ENCODE data around the gene COL4A2. TPM values are rescaled to one million over a fixed set of nuclear protein-coding genes. Genes with fewer than 3 reads are reported as not detected.

The COL4A2 gene
- total RNA-seq, 2 experiments from 2014 or later: not detected

- no peak overlapping the region for H3K4me3 Mint-ChIP-seq
- POLR2A ChIA-PET: interaction anchor here (0.6 to 1.2 kb wide), 2 partner anchors 40 to 106 kb away, joined by 3 read pairs; partner anchors contain the start of gene RAB20
These were observed 148.9 kb downstream of the COL4A2 start for GRCh38 chr13:110455941-110456340.

DNA sequence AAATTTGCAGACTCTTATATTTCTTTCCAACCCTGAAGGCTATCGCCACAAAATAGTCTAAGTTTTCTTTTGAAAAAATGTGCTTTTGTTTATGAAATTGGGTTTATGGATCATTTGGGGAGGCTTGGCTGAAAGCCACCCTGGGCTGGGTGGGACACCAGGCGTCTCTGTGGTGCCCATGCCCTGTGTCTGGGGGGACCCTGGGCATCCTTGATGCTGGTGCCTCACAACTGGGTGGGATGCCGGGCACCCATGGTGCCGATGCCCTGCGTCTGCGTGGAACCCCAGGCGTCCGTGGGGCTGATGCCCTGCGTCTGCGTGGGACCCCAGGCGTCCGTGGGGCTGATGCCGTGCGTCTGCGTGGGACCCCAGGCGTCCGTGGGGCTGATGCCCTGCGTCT lies 149.5 kb downstream of the COL4A2 start:
- Mint-ChIP-seq H3K36me3 (ENCODE audit: low read depth) (no peaks in the 10 kb centered on the region), H3K27ac (no peak overlapping the region), H3K4me1 (peaks cover 4% of the 10 kb centered on the region), H3K4me3 (no peak overlapping the region), H3K9me3 (no peaks in the 10 kb centered on the region), H3K27me3 (peaks cover 11% of the 10 kb centered on the region)
- ChIA-PET CTCF (interaction anchor here (0.7 to 1.4 kb wide), 3 partner anchors 15 to 362 kb away, joined by 3 to 4 read pairs (median 4); no protein-coding TSS in a partner anchor), POLR2A (no interaction called here)
- no peak for DNase-seq

More at GRCh38 chr13:110455941-110456340, 148.9 kb downstream of the COL4A2 start:
- CTCF ChIA-PET: interaction anchor here (0.7 to 1.4 kb wide), 5 partner anchors 15 to 611 kb away, joined by 3 to 4 read pairs (median 4); no protein-coding TSS in a partner anchor
- Mint-ChIP-seq H3K9me3 (no peaks in the 10 kb centered on the region), H3K27ac (peak overlapping the region; percentile 3), H3K36me3 (ENCODE audit: low read depth) (no peaks in the 10 kb centered on the region), H3K27me3 (peaks cover 13% of the 10 kb centered on the region), H3K4me1 (peaks cover 4% of the 10 kb centered on the region)
- DNase-seq: peak; percentile 73

GRCh38 chr13:110457361-110457760 lies 150.3 kb downstream of the COL4A2 start:
- ChIA-PET CTCF (no interaction called here), POLR2A (no interaction called here)
- H3K9me3 Mint-ChIP-seq: no peaks in the 10 kb centered on the region
- peaks cover 11% of the 10 kb centered on the region for H3K27me3 Mint-ChIP-seq
- no peak overlapping the region for H3K4me3 Mint-ChIP-seq
- no peak overlapping the region for H3K27ac Mint-ChIP-seq
- no peak for DNase-seq
- no peaks in the 10 kb centered on the region for H3K36me3 Mint-ChIP-seq (ENCODE audit: low read depth)
- peaks cover 4% of the 10 kb centered on the region for H3K4me1 Mint-ChIP-seq

DNA sequence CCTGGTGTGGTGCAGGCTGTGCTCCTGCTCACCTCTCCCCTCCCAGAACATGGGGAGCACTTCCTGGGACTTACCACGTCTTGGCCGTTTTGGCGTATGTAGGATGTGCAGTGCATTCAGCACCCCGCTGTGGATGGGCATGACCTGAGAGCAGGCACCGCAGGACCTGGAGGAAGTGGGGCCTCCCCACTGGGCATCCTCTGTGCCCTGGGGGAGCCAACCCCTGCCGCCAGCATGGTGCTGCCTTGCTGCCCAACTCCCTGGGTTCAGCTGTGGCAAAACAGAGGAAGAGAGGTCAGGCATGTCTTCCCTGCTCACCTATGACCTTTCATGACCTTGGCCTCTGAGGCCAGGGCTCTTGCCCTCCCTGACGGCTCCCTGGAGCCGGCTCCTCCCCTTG lies 150.9 kb downstream of the COL4A2 start:
- Mint-ChIP-seq H3K4me3 (no peak overlapping the region), H3K36me3 (ENCODE audit: low read depth) (no peaks in the 10 kb centered on the region), H3K4me1 (peaks cover 4% of the 10 kb centered on the region), H3K27me3 (peaks cover 11% of the 10 kb centered on the region), H3K27ac (no peak overlapping the region), H3K9me3 (no peaks in the 10 kb centered on the region)
- POLR2A ChIA-PET: interaction anchor here (0.6 kb wide), 1 partner anchor 457 kb away, joined by 3 read pairs; no protein-coding TSS in a partner anchor
- CTCF ChIA-PET: no interaction called here
- no peak for DNase-seq

DNA sequence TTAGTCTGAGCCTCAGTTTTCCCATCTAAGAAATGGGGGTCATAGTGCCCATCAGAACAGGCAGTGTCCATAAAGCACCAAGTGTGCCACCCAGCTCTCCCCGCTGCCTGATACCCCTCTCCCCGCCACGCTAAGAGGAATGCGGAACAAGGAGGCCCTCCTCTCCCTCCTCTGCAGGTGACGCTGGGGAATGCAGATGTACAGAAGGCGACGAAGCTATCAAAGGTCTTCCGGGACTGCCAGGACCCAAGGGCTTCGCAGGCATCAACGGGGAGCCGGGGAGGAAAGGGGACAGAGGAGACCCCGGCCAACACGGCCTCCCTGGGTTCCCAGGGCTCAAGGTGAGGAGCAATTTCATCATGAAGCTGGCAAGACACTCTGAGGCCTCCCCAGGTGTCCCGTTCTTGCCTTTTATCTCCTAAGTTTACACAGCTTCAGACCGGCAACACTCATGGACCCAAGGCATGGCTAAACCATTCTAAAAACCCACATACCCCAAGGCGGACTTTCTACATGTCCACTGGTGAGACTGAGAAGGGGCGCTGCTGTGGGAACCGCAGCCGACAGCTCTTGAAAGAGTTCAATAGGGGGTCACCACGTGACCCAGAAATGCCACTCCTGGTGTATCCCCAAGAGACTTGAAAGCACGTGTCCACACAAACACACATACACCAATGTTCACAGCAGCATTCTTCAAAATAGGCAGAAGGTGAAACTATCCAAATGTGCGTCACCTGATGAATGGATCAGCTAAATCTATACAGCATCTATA lies 151.7 kb downstream of the COL4A2 start:
- Mint-ChIP-seq H3K27ac (no peak overlapping the region), H3K4me1 (peaks cover 4% of the 10 kb centered on the region), H3K27me3 (peaks cover 11% of the 10 kb centered on the region), H3K36me3 (ENCODE audit: low read depth) (no peaks in the 10 kb centered on the region), H3K4me3 (no peak overlapping the region), H3K9me3 (no peaks in the 10 kb centered on the region)
- POLR2A ChIA-PET: interaction anchor here (0.6 kb wide), 1 partner anchor 456 kb away, joined by 3 read pairs; no protein-coding TSS in a partner anchor
- DNase-seq: no peak
- CTCF ChIA-PET: interaction anchor here (0.5 kb wide), 1 partner anchor 820 kb away, joined by 3 read pairs; no protein-coding TSS in a partner anchor

DNA sequence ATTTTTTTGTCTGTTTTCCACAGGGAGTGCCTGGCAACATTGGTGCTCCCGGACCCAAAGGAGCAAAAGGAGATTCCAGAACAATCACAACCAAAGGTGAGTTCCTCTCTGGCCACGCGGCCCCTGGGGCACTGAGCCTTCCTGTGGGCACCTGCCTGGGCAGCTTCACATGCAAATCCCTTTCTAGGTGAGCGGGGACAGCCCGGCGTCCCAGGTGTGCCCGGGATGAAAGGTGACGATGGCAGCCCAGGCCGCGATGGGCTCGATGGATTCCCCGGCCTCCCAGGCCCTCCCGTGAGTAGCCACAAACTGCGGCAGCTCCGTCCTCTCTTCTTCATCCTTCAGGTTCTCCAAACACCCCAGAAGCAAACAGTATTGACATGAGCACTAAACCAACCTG lies 155.0 kb downstream of the COL4A2 start:
- Mint-ChIP-seq H3K27ac (no peak overlapping the region), H3K9me3 (no peaks in the 10 kb centered on the region), H3K4me3 (no peak overlapping the region), H3K4me1 (peaks cover 4% of the 10 kb centered on the region), H3K27me3 (peaks cover 6% of the 10 kb centered on the region), H3K36me3 (ENCODE audit: low read depth) (no peaks in the 10 kb centered on the region)
- ChIA-PET POLR2A (no interaction called here), CTCF (no interaction called here)
- no peak for DNase-seq

DNA sequence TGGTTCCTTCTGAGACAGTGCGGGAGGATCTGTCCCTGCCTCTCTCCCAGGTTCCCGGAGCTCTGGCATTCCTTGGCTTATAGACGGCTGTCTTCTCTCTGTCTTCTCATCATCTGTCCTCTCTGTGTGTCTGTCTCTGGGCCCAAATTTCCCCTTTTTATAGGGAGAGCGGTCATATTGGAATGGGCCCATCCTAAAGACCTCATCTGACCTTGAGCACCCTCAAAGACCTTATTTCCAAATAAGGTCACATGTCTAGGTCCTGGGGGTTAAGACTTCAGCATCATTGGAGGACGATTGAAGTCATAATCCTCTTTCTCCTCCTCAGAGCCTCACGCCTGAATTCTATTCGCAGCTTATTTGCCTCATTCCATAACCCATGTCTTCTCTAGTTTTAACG lies 156.1 kb downstream of the COL4A2 start:
- H3K27me3 Mint-ChIP-seq: peaks cover 4% of the 10 kb centered on the region
- ChIA-PET CTCF (no interaction called here), POLR2A (no interaction called here)
- H3K27ac Mint-ChIP-seq: no peak overlapping the region
- H3K9me3 Mint-ChIP-seq: no peaks in the 10 kb centered on the region
- no peaks in the 10 kb centered on the region for H3K36me3 Mint-ChIP-seq (ENCODE audit: low read depth)
- H3K4me1 Mint-ChIP-seq: peaks cover 4% of the 10 kb centered on the region
- no peak overlapping the region for H3K4me3 Mint-ChIP-seq
- DNase-seq: no peak

GRCh38 chr13:110463871-110464510 lies 156.9 kb downstream of the COL4A2 start:
- POLR2A ChIA-PET: no interaction called here
- DNase-seq: no peak
- peaks cover 2% of the 10 kb centered on the region for H3K27me3 Mint-ChIP-seq
- H3K36me3 Mint-ChIP-seq (ENCODE audit: low read depth): no peaks in the 10 kb centered on the region
- no peak overlapping the region for H3K4me3 Mint-ChIP-seq
- peaks cover 4% of the 10 kb centered on the region for H3K4me1 Mint-ChIP-seq
- no peak overlapping the region for H3K27ac Mint-ChIP-seq
- no peaks in the 10 kb centered on the region for H3K9me3 Mint-ChIP-seq
- CTCF ChIA-PET: interaction anchor here (0.7 kb wide), 1 partner anchor 859 kb away, joined by 3 read pairs; no protein-coding TSS in a partner anchor

DNA sequence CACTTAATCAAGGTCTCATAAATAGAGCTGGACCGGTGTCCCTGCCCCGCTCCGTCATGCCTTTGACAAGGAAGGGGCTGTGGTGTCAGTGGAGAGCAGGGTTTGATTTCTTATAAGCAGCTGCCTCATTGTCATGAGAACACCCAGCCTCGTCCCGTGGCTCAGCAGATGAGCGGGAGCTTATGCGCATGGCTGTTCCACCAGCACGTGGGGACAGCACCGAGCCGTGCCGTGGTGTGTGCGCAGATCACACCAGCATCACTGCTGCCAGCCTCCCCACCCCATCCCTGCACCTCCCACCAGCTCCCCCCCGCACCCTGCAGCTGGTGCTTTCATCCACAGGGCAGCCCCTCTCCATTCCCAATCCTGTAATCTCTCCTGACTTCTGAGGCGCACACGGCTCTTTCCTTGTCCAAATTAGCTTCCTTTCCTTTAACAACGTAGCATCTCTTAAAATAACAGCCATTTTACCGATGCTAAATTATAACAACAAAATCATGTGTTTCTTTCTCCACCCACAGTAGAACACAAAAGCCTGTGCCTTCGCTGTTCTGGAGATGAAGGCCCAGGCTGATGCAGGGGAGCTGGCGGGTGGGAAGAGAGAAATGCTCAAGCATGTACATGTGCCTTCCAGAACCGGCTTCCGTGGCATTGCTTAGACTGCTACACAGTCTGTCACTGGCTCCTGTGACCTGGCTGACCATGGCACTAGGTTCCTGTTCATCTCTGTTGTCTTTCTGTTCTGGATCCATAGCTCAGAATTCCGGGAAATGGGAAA lies 157.7 kb downstream of the COL4A2 start:
- Mint-ChIP-seq H3K27me3 (peaks cover 2% of the 10 kb centered on the region), H3K36me3 (ENCODE audit: low read depth) (no peaks in the 10 kb centered on the region), H3K9me3 (no peaks in the 10 kb centered on the region), H3K27ac (peak overlapping the region; percentile 10), H3K4me3 (no peak overlapping the region), H3K4me1 (peaks cover 4% of the 10 kb centered on the region)
- CTCF ChIA-PET: interaction anchor here (0.7 to 0.8 kb wide), 2 partner anchors 30 to 858 kb away, joined by 3 read pairs; no protein-coding TSS in a partner anchor
- POLR2A ChIA-PET: no interaction called here
- DNase-seq: no peak

DNA sequence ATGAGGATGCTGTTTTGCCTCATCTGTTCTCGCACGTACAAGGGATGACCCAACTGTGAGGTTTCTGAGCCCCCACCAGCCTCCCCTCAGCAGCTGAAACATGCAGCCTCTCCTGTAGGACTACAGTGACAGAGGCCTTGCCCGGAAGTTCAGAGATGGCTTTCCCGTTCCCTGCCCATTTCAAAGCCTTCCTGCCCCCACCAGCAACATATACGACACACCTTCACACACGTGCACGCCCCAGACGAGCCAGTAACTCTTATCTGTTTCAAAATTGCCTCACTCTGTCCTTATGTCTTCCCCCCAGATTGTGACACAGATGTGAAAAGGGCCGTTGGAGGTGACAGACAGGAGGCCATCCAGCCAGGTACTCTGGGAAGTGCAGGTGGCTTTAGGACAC lies 158.6 kb downstream of the COL4A2 start:
- peaks cover 4% of the 10 kb centered on the region for H3K4me1 Mint-ChIP-seq
- no peak overlapping the region for H3K27ac Mint-ChIP-seq
- no peak for DNase-seq
- no peaks in the 10 kb centered on the region for H3K9me3 Mint-ChIP-seq
- POLR2A ChIA-PET: no interaction called here
- H3K4me3 Mint-ChIP-seq: no peak overlapping the region
- H3K27me3 Mint-ChIP-seq: peaks cover 2% of the 10 kb centered on the region
- H3K36me3 Mint-ChIP-seq (ENCODE audit: low read depth): no peaks in the 10 kb centered on the region
- CTCF ChIA-PET: no interaction called here

DNA sequence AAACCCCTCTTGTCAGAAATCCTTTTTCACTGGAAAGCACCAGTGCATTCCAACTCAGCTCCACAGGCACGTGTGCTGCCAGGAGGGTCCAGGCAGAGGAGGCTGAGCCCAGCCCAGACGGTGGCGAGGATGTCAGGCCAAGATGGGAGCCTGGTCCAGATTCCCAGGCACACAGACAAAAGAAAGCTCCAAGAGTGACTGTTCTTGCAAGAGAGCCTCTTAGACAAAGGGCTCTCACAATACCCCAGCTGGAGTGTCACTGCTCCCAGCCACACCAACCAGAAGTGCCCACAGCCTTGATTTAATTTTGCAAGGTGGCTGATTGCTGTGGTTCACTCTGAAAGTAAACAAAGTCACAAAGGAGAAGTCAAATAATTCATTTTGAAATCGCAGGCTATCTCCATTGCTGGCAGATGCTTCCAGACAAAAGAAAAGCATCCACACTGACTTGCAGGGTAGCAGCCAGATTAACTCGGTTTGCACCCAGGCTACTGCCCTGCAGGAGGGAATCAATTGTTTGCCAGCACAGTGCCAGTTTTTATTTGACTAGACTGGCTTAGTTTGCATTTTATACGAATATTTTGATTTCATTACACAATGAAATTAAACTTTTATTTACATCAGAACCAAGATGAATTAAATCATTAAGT lies 159.3 kb downstream of the COL4A2 start:
- Mint-ChIP-seq H3K4me1 (peaks cover 4% of the 10 kb centered on the region), H3K9me3 (no peaks in the 10 kb centered on the region), H3K27me3 (peaks cover 6% of the 10 kb centered on the region), H3K4me3 (no peak overlapping the region), H3K36me3 (ENCODE audit: low read depth) (no peaks in the 10 kb centered on the region), H3K27ac (no peak overlapping the region)
- DNase-seq: no peak
- ChIA-PET CTCF (no interaction called here), POLR2A (no interaction called here)

DNA sequence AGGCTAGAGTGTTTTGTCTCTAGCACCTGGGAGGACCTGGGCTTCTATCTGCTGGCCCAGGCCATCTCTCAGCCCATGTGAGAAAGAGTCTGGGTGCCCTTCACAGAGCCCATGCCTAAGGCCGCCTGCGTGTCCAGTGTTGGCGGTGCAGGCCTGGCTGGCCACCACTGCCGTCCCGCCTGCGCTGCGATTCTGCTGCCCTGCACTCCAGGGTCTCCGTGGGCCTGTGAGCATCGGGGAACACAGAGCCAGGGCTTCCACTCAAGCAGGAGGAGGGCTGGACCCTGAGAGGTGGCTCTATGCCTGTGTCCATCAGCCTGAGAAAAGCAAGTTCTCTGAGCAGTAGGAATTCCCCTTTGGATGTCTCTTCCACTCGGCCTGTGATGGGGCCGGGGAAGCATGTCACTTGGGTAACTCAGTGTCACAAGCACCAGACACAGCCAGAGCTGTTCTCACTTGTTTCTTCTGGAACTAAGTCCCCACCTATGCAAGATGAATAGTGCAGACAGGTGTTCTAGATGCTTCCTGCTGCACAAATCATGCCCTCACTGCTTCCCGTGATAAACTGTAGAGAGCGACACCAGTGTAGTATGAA lies 160.5 kb downstream of the COL4A2 start:
- CTCF ChIA-PET: no interaction called here
- no peak overlapping the region for H3K27ac Mint-ChIP-seq
- no peaks in the 10 kb centered on the region for H3K9me3 Mint-ChIP-seq
- DNase-seq: no peak
- H3K4me3 Mint-ChIP-seq: no peak overlapping the region
- H3K27me3 Mint-ChIP-seq: peaks cover 6% of the 10 kb centered on the region
- POLR2A ChIA-PET: no interaction called here
- no peaks in the 10 kb centered on the region for H3K36me3 Mint-ChIP-seq (ENCODE audit: low read depth)
- H3K4me1 Mint-ChIP-seq: peaks cover 4% of the 10 kb centered on the region

Data from activated CD4-positive, alpha-beta T cell treated with anti-CD3 and anti-CD28 coated beads, Interleukin-2, amount 10 ng/mL, durations not matched to agents 7 days and 5 days (primary cell).